Right renal pelvis (tissue), 4 donors: ENCODE data around the gene FOXI1. TPM values are rescaled to one million over a fixed set of nuclear protein-coding genes. Genes with fewer than 3 reads are reported as not detected.
A peak's percentile ranks its signal among the peaks of the same experiment; 100 is the strongest.

ENCODE experiments used
- DNase-seq, 4 donors: peaks; one replicate each; pipeline ENCODE4 v3.0.0-alpha.2; 2013; ENCODE audit warnings: low read depth in 4 of 4, low spot score in 3 of 4, missing footprints in 1 of 4
- polyA plus RNA-seq, 4 donors: library from polyadenylated mRNA; unstranded; fragments of 120-200 nt; gene quantifications; one replicate each; pipeline ENCODE4 v1.2.1, GENCODE V29; 2013; ENCODE audit not compliant: insufficient read length in 4 of 4

Gene FOXI1
- polyA plus RNA-seq, 4 donors = 5.6 to 7.9 (median 7.5) TPM

GRCh38 chr5:170147753-170148264, 42.1 kb downstream of the FOXI1 start:
- DNase-seq = no peak

- no peak for DNase-seq
Observed at GRCh38 chr5:170148430-170149205, 42.9 kb downstream of the FOXI1 start.

GRCh38 chr5:170149206-170149515, 43.5 kb downstream of the FOXI1 start:
- no peak for DNase-seq

- DNase-seq = no peak
Observed at GRCh38 chr5:170150713-170151096, 45.0 kb downstream of the FOXI1 start.

- peak in 1 of 4 donors; percentile 39 for DNase-seq
Observed at GRCh38 chr5:170151097-170151831, 45.6 kb downstream of the FOXI1 start.

GRCh38 chr5:170152767-170153166, 47.1 kb downstream of the FOXI1 start:
- DNase-seq = no peak

GRCh38 chr5:170154297-170154696, 48.6 kb downstream of the FOXI1 start:
- no peak for DNase-seq

GRCh38 chr5:170154744-170155143, 49.0 kb downstream of the FOXI1 start:
- DNase-seq = no peak

- no peak for DNase-seq
Observed at GRCh38 chr5:170155771-170156170, 50.1 kb downstream of the FOXI1 start.

- no peak for DNase-seq
Observed at GRCh38 chr5:170159101-170159698, 53.5 kb downstream of the FOXI1 start.

Other genes starting within 250 kb of the FOXI1 start
- gene INSYN2B, start 125.4 kb upstream of the FOXI1 start, polyA plus RNA-seq = 1 to 10 TPM; 1.5 to 2.4 (median 2.1) TPM
- gene C5orf58, start 127.1 kb downstream of the FOXI1 start, polyA plus RNA-seq = under 1 TPM in 2 of 4 donors, not detected in 2; 0.16 to 0.21 TPM
- 1 to 10 TPM; 3.1 to 5.8 (median 3.4) TPM for gene LCP2, start 191.9 kb downstream of the FOXI1 start, polyA plus RNA-seq